ENCODE measurements around the gene FEM1C. TPM values are rescaled to one million over a fixed set of nuclear protein-coding genes. Genes with fewer than 3 reads are reported as not detected.

The FEM1C gene, protein sequence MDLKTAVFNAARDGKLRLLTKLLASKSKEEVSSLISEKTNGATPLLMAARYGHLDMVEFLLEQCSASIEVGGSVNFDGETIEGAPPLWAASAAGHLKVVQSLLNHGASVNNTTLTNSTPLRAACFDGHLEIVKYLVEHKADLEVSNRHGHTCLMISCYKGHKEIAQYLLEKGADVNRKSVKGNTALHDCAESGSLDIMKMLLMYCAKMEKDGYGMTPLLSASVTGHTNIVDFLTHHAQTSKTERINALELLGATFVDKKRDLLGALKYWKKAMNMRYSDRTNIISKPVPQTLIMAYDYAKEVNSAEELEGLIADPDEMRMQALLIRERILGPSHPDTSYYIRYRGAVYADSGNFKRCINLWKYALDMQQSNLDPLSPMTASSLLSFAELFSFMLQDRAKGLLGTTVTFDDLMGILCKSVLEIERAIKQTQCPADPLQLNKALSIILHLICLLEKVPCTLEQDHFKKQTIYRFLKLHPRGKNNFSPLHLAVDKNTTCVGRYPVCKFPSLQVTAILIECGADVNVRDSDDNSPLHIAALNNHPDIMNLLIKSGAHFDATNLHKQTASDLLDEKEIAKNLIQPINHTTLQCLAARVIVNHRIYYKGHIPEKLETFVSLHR
- 9.1 TPM for polyA plus RNA-seq (2013, experiment 1 of 2)
- 9.3 TPM for polyA plus RNA-seq (2013, experiment 2 of 2)

DNA sequence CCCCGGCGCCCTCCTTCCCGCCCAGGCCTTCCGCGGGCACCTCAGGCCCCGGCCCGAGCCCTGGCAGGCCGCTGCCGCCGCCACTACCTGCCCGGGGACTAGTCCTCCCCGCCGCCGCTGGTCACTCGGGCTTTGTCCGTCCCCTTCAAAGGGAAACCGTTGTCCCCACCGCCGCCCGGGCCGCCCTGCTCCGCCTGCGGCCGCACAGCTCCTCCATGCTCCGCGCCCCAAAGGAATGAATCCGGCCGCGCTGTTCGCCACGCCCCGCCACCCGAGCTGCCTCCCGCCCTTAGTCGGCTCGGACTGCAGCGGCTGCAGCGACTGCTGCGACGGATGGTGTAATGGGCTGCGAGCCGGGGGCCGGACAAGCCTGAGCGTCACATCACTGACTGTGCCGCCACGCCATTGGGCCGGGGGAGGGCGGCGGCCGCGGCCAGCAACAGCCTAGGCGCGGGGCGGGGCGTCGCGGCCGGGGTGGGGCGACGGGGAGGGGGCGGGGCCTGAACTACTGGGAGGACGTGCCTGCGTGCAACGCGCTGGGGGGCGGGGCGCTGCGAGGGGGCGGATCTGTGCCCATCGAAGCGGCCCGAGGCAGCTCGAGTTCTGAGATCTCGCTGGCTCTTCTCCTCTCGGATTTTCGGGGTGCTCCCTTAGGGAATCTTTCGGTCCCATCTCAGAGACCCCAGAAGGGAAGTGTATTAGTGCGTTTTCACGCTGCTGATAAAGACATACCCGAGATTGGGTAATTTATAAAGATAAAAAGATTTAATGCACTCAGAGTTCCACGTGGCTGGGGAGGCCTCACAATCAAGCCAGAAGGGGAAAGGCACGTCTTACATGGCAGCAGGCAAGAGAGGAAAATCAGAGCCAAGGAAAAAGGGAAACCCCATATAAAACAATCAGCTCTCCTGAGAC is at the start of gene FEM1C:
FEM1C (minus strand) TSS at position 340 of the 915 bp plus-strand sequence. CDS start 1,282 bp downstream, outside the sequence.
- peak within 1 kb of the TSS; percentile 56 for H2AK5ac ChIP-seq (ENCODE audit: low read depth, low read length)
- H2AFZ ChIP-seq (ENCODE audit: low read length), result peak within 1 kb of the TSS; percentile 94
- H3K79me1 ChIP-seq (ENCODE audit: low read depth, low read length), result no peaks in the 10 kb centered on the region
- peaks cover 1 to 11% of the 10 kb centered on the region in 2 donors for H3K4me1 ChIP-seq (ENCODE audit: control insufficient read depth in 2 of 2, insufficient read depth in 1 of 2, low read depth in 1 of 2, low read length in 2 of 2)
- peak within 1 kb of the TSS; percentile 96 for H2BK15ac ChIP-seq (ENCODE audit: low read length)
- H3K18ac ChIP-seq (ENCODE audit: low read length), result peak within 1 kb of the TSS; percentile 99
- DNase-seq (ENCODE audit: low spot score), result peak; percentile 95
- peaks cover 9 to 20% of the 10 kb centered on the region in 2 donors for H3K9me3 ChIP-seq (replicated peaks in 1 of 2; ENCODE audit: control insufficient read depth in 2 of 2, insufficient read depth in 1 of 2, low read depth in 1 of 2, low read length in 2 of 2)
- peak within 1 kb of the TSS; percentile 66 for H3K4ac ChIP-seq (ENCODE audit: low read length)
- H3K27me3 ChIP-seq (ENCODE audit: control insufficient read depth in 3 of 3, insufficient read depth in 3 of 3, low read depth in 1 of 3, low read length in 3 of 3), result no peaks in the 10 kb centered on the region
- H3K14ac ChIP-seq (ENCODE audit: low read length), result peak within 1 kb of the TSS; percentile 98
- peak within 1 kb of the TSS; percentile 90 to 95 for H3K4me3 ChIP-seq (ENCODE audit: low read length in 2 of 2)
- H3K27ac ChIP-seq (replicated peaks; ENCODE audit: low read length), result peak within 1 kb of the TSS; percentile 96
- no CpG with 5 or more reads among the region's 82 CpGs for WGBS, 2 donors (ENCODE audit: extremely low coverage in 2 of 2, insufficient read length in 2 of 2, insufficient replicate concordance in 1 of 2)
- H3K4me2 ChIP-seq (ENCODE audit: insufficient read depth, low read length, poor library complexity, severe bottlenecking), result peak within 1 kb of the TSS; percentile 41
- peak within 1 kb of the TSS; percentile 99 for H2BK5ac ChIP-seq (ENCODE audit: low read length)
- H2BK12ac ChIP-seq (ENCODE audit: low read length), result no peak within 1 kb of the TSS
- H4K91ac ChIP-seq (ENCODE audit: low read depth, low read length, poor library complexity), result peak within 1 kb of the TSS; percentile 95
- peak within 1 kb of the TSS; percentile 99 for H3K23ac ChIP-seq (ENCODE audit: low read depth, low read length, poor library complexity)
- H2BK120ac ChIP-seq (ENCODE audit: low read depth, low read length), result no peak within 1 kb of the TSS
- peak within 1 kb of the TSS; percentile 94 for H3K9ac ChIP-seq (ENCODE audit: low read depth, low read length, poor library complexity)
- H4K8ac ChIP-seq (ENCODE audit: low read depth, low read length), result peak within 1 kb of the TSS; percentile 96
- peaks cover 4 to 37% of the 10 kb centered on the region in 2 donors for H3K36me3 ChIP-seq (replicated peaks in 1 of 2; ENCODE audit: control insufficient read depth in 2 of 2, insufficient read depth in 2 of 2, low read length in 2 of 2)

DNA sequence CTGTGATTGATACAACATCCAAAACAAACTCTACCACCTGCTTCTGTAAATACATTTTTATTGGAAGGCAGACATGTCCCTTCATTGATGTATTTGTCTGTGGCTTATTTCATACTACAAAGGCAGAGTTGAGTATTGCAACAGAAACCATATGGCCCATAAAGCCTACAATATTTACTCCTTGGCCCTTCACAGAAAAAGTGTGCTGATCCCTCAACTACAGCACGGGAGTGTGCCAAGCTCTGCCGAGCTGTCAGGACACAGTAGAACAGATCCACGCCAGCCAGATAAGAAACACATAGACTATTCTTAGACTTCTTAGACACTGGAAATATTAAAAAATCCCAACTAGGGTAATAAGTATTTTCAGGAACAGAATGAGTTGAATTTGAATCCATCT is 44.5 kb upstream of the FEM1C start:
- Histone ChIP-seq H3K9ac (ENCODE audit: low read depth, low read length, poor library complexity) (no peak overlapping the region), H4K8ac (ENCODE audit: low read depth, low read length) (no peak overlapping the region), H3K4ac (ENCODE audit: low read length) (no peak overlapping the region), H3K27ac (replicated peaks; ENCODE audit: low read length) (no peak overlapping the region), H3K4me3 (ENCODE audit: low read length in 2 of 2) (no peak overlapping the region), H2AFZ (ENCODE audit: low read length) (no peak overlapping the region), H2BK120ac (ENCODE audit: low read depth, low read length) (no peak overlapping the region), H2BK15ac (ENCODE audit: low read length) (no peak overlapping the region), H3K23ac (ENCODE audit: low read depth, low read length, poor library complexity) (no peak overlapping the region), H3K36me3 (replicated peaks in 1 of 2; ENCODE audit: control insufficient read depth in 2 of 2, insufficient read depth in 2 of 2, low read length in 2 of 2) (no peaks in the 10 kb centered on the region), H3K18ac (ENCODE audit: low read length) (no peak overlapping the region), H3K4me2 (ENCODE audit: insufficient read depth, low read length, poor library complexity, severe bottlenecking) (no peak overlapping the region), H2AK5ac (ENCODE audit: low read depth, low read length) (no peak overlapping the region), H4K91ac (ENCODE audit: low read depth, low read length, poor library complexity) (no peak overlapping the region), H3K14ac (ENCODE audit: low read length) (no peak overlapping the region), H2BK5ac (ENCODE audit: low read length) (no peak overlapping the region), H3K4me1 (ENCODE audit: control insufficient read depth in 2 of 2, insufficient read depth in 1 of 2, low read depth in 1 of 2, low read length in 2 of 2) (no peaks in the 10 kb centered on the region), H2BK12ac (ENCODE audit: low read length) (no peak overlapping the region), H3K79me1 (ENCODE audit: low read depth, low read length) (no peaks in the 10 kb centered on the region), H3K27me3 (ENCODE audit: control insufficient read depth in 3 of 3, insufficient read depth in 3 of 3, low read depth in 1 of 3, low read length in 3 of 3) (no peaks in the 10 kb centered on the region), H3K9me3 (replicated peaks in 1 of 2; ENCODE audit: control insufficient read depth in 2 of 2, insufficient read depth in 1 of 2, low read depth in 1 of 2, low read length in 2 of 2) (no peaks in the 10 kb centered on the region)
- WGBS, 2 donors (ENCODE audit: extremely low coverage in 2 of 2, insufficient read length in 2 of 2, insufficient replicate concordance in 1 of 2), result no CpG with 5 or more reads among the region's 3 CpGs
- no peak for DNase-seq (ENCODE audit: low spot score)

DNA sequence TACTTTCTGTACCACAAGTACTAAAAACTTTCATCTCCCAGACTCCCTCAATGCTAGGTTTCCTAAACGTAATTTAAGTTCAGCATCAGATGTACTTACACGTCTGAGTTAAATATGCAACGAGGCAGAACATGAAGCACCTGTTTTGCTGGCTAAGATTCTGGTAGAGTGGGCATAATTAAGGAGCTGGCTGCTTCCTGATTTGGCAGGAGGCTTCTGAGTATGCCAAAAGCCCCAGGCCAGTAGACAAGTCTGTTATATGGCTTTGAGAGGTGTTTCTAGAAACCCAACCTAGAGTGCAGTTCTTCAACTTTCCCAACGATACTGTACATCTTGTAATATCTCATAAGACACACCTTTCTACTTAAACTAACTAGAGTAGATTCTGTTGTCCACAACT is 44.1 kb upstream of the FEM1C start:
- no CpG with 5 or more reads among the region's 4 CpGs for WGBS, 2 donors (ENCODE audit: extremely low coverage in 2 of 2, insufficient read length in 2 of 2, insufficient replicate concordance in 1 of 2)

More for the DNA sequence above, 44.1 kb upstream of the FEM1C start:
- no peak overlapping the region for H3K23ac ChIP-seq (ENCODE audit: low read depth, low read length, poor library complexity)
- H2BK120ac ChIP-seq (ENCODE audit: low read depth, low read length), result no peak overlapping the region
- no peaks in the 10 kb centered on the region for H3K79me1 ChIP-seq (ENCODE audit: low read depth, low read length)
- H2BK15ac ChIP-seq (ENCODE audit: low read length), result no peak overlapping the region
- H3K9ac ChIP-seq (ENCODE audit: low read depth, low read length, poor library complexity), result no peak overlapping the region
- no peak for DNase-seq (ENCODE audit: low spot score)
- H3K18ac ChIP-seq (ENCODE audit: low read length), result no peak overlapping the region
- no peak overlapping the region for H2BK5ac ChIP-seq (ENCODE audit: low read length)
- H3K36me3 ChIP-seq (replicated peaks in 1 of 2; ENCODE audit: control insufficient read depth in 2 of 2, insufficient read depth in 2 of 2, low read length in 2 of 2), result no peaks in the 10 kb centered on the region
- no peak overlapping the region for H2AFZ ChIP-seq (ENCODE audit: low read length)
- H3K27ac ChIP-seq (replicated peaks; ENCODE audit: low read length), result no peak overlapping the region
- H2BK12ac ChIP-seq (ENCODE audit: low read length), result no peak overlapping the region
- H3K9me3 ChIP-seq (replicated peaks in 1 of 2; ENCODE audit: control insufficient read depth in 2 of 2, insufficient read depth in 1 of 2, low read depth in 1 of 2, low read length in 2 of 2), result no peaks in the 10 kb centered on the region
- H3K4ac ChIP-seq (ENCODE audit: low read length), result no peak overlapping the region
- H3K4me1 ChIP-seq (ENCODE audit: control insufficient read depth in 2 of 2, insufficient read depth in 1 of 2, low read depth in 1 of 2, low read length in 2 of 2), result no peaks in the 10 kb centered on the region
- no peaks in the 10 kb centered on the region for H3K27me3 ChIP-seq (ENCODE audit: control insufficient read depth in 3 of 3, insufficient read depth in 3 of 3, low read depth in 1 of 3, low read length in 3 of 3)
- no peak overlapping the region for H4K8ac ChIP-seq (ENCODE audit: low read depth, low read length)
- no peak overlapping the region for H4K91ac ChIP-seq (ENCODE audit: low read depth, low read length, poor library complexity)
- no peak overlapping the region for H2AK5ac ChIP-seq (ENCODE audit: low read depth, low read length)
- no peak overlapping the region for H3K4me3 ChIP-seq (ENCODE audit: low read length in 2 of 2)
- no peak overlapping the region for H3K14ac ChIP-seq (ENCODE audit: low read length)
- no peak overlapping the region for H3K4me2 ChIP-seq (ENCODE audit: insufficient read depth, low read length, poor library complexity, severe bottlenecking)

All from neuronal stem cell (in vitro differentiated cells).